Measurements from ENCODE around the gene FUBP1.
"Not testable (repeated sequence)": the region's sequence is repeated elsewhere in the genome, so short reads cannot be mapped to it uniquely, and the experiment has no call there.

FUBP1 gene

GRCh38 chr1:77986810-77987209 is 7.9 kb upstream of the FUBP1 start:
- DNase-seq = no peak

DNA sequence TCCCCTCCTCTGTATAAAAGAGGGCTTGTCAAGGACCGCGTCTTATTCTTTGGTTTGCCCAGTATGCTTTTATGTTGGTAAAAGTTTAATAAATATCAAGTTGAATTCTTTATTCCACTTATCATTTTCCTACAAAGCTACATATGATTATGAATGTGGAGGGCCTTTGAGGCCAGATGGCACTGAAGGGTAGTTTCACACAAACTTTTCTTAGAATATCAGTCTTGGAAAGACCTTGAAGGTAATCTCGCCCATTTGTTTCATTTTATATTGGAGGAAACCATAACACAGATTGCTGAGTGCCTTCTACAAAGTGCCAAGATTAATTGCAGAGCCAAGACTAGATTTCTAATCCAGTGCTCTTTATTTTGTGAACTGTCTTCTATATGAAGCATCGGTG is 5.8 kb upstream of the FUBP1 start:
- no peak for DNase-seq

DNA sequence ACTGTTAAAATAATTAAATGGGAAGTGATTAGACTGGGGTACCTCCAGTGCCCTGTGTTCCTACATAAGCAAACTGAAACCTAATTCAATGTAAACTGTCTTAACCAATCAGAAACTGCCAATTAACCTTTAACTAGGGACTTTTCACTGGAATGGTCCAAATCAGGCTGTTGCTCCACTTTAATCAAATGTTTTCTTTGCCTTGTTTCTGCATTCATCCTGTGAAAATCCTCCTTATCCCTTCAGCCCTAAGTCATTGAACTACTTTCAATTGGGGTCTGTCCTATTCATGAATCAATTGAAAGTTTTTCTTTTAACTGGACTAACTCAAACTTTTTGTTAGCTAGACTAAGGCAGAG is 5.1 kb upstream of the FUBP1 start:
- no peak for DNase-seq

DNA sequence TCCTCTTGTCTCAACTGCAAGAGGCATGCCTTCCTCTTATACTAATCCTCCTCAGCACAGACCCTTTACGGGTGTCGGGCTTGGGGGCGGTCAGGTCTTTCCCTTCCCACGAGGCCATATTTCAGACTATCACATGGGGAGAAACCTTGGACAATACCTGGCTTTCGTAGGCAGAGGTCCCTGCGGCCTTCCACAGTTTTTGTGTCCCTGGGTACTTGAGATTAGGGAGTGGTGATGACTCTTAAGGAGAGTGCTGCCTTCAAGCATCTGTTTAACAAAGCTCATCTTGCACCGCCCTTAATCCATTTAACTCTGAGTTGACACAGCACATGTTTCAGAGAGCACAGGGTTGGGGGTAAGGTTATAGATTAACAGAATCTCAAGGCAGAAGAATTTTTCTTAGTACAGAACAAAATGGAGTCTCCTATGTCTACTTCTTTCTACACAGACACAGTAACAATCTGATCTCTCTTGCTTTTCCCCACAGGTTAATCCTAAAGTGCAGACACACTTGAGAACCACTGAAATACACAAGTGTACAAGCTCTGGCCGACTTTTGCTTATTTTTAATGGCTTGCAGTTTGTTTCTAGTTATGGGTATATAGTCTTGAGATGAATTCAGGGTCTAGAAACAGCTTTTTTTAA is 4.6 kb upstream of the FUBP1 start:
- not testable (repeated sequence) for DNase-seq

DNA sequence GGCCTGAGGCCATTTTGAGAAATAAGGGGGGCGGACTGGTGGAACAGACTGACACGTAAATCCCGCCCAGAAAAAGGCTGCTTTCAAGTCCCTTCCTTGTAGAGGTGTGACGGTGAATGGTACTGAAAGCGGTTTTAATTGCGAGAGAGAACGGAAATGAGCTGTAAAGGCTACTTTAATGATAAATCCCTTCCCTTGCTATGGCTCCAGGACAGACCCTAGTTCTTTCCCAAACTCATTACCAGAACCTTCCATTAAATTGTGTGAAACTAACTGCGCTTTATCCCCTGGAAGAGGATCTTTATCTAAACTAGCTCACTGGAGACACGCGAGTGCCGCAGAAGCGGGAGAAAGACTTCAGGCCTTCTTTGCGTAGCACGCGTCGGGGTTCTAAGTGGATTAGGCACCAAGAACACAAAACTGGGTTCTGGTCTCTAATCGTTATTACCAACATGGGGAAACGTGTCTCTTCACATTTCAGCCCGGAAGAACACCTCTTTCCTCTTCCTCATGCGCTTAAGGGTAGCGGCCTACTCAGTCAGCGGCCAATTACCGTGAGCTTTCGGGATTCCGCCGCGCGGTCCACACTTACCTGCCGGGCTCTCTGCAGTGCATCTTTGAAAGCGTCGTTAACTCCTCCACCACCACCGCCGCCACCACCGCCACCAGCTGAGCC is 441 bp downstream of the FUBP1 start:
- DNase-seq = peak; percentile 71 to 95 (median 88)

DNA sequence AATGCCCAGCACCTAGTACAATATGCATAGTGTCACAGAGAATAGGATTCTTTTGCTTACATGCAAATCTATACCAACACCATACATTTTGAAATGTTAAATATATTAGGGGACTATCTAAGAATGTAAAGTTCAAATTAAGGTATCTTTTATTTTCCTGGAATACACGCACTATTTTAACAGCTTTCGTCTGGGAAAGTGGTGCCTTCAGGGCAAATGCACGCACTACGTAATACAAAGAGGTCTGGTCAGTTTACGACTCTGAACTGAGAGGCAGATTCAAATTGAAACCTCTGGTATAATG is 931 bp downstream of the FUBP1 start:
- no peak for DNase-seq

GRCh38 chr1:77976433-77977076 is 2.3 kb downstream of the FUBP1 start:
- no peak for DNase-seq

GRCh38 chr1:77975907-77976306 is 3.0 kb downstream of the FUBP1 start:
- no peak for DNase-seq

DNA sequence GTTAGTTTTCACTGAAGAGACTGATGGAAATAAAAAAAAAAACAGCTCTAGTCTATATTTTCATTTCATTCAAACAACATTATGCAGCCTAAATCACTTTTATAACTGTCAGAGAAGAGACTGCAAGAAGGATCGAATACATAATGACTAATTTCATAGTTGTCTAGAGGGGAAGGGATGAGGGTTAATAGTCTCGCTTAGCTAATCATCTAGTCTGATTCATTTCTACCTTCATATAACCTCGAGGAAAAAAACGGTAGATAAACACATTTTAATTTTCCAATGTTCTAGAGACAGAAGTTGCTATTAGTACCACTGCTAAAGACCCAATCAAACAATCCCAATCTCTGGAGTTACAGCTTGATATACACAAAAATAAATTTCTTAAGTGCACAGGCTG is 3.5 kb downstream of the FUBP1 start:
- no peak for DNase-seq

- DNase-seq = no peak
Observed at GRCh38 chr1:77972080-77972479, 6.8 kb downstream of the FUBP1 start.

- no peak for DNase-seq
Observed at GRCh38 chr1:77970192-77970591, 8.7 kb downstream of the FUBP1 start.

DNA sequence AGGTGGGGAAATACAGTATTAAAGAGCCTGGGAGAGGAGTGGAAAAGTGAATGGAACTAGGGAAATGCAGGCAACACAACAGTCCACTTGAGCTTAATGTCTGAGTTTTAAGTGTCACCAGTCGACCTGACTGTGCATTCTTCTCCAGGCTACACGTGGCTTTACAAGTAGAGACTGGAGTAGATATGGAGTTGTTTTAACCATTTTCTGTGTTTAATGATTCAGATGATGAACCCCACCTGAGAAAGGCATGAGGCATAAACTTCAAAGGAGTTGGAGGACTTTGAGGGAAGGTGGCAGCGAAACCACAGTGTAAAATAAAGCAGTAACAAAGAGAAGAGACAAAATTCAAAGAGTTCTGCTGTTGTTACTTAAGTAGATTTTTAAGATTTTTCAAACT is 12.6 kb downstream of the FUBP1 start:
- no peak for DNase-seq

GRCh38 chr1:77961392-77961791 is 17.5 kb downstream of the FUBP1 start:
- DNase-seq = no peak

DNA sequence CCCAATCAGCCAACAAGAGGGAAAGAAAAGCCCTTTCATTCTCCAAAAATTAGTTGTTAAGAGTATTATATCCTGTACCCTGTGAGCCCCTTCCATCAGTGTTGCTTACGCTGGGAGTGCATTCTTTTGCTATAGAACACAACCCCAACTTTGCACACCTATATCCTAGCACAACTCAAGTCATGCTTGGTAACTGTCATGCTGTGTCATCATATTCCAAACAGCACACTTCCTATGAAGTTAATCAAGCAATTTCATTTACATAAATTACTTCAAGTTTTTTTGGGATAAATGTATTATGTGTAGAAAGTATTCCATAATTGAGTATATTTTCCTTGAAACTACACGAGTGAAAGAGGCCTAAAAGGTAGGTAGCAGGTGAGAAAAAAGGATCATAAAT is 20.0 kb downstream of the FUBP1 start:
- no peak for DNase-seq

DNA sequence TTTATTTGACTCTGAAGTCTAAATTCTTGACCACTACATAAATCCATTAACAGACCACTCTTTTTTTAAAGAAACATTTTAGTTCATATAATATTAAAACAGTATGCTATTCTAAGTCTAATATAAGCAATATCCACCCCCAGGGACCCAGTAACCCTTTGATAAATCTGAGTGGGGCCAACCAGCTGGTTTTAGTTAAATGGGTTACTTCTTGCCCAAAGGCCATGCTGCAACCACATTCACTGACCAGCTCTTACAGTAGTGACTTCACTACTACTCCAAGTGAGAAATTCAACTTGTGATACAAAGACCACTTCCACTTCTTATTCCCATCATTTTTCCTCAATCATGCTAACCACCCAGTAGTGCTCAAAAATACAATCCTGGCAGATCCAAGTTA is 20.5 kb downstream of the FUBP1 start:
- no peak for DNase-seq

DNA sequence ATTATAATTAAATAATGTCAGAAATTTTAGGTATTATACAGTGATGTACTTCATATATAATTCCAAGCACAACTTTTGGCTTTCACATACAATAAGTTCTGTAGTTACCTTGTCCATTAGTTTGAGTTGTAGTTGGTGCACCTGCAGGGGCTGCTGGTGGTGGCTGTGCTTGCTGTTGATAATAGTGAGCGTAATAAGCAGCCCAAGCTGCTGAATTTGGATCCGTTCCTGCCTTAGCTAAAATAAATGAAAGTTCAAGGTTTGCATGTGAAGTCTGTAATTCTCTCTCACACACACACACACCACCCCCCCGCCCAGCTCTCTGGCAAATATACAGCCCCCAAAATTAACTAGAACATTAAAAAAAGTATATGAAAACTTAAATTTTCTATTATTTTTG is 22.4 kb downstream of the FUBP1 start:
- no peak for DNase-seq

- no peak for DNase-seq
Observed at GRCh38 chr1:77955709-77956108, 23.2 kb downstream of the FUBP1 start.

DNA sequence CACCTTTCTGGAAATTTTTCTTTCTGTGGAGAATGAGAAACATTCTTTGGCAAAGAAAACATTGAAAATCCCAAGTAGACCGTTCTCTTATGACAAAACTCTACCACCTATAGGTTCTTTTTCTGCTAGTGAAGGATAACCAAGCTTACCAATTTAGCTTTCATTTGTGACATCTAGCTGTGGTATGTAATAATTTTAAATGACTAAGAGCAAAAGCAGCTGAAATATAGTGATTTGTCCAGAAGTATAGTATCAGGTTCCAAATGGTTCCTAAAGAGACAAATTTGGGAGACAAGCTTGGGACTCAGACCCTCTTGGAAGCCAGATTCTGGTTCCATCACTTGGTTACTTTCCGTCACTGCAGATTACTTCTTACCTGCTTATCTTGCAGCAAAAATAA is 24.4 kb downstream of the FUBP1 start:
- DNase-seq = no peak

DNA sequence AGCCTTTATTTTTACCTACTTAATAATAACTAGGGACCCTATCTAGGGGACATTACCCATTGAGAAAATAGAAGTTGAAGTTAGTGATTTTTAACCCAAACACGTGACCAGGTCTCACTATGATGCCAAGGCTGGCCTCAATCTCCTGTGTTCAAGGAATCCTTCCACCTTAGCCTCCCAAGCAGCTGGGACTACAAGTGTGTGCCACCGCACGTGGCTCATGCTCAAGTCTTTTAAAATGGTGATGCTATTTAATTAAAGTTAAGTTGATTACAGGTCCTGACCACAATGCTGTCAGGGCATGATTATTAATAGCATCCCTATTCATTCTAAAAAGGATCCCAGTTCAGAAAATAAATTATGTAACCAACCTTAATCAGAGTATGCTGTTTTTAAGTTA is 25.0 kb downstream of the FUBP1 start:
- no peak for DNase-seq

DNA sequence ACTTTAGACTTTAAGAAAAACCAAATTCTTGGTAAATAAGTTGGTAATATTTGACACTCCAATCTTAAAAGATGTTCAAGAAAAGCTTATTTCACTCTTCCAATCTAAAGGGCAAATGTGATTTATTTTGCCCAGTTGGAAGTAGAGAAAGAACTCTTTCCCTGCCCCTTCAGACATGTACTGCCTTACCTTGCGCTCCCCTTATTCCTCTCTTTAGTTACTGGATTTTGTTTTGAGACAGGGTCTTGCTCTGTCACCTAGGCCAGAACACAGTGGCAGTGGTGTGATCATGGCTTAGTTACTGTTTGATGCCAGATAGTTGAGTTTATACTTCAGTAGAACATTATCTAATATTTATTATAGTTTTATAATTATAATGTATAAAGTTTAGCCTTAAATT is 27.5 kb downstream of the FUBP1 start:
- DNase-seq = no peak

GRCh38 chr1:77950873-77951272 is 28.0 kb downstream of the FUBP1 start:
- DNase-seq = no peak

- DNase-seq = peak in 2 of 3 experiments; percentile 9 to 62
Observed at GRCh38 chr1:77948841-77949424, 29.9 kb downstream of the FUBP1 start.

- DNase-seq = no peak
Observed at GRCh38 chr1:77945345-77945744, 33.5 kb downstream of the FUBP1 start.

- DNase-seq = no peak
Observed at GRCh38 chr1:77942400-77943140, 36.3 kb downstream of the FUBP1 start.

All from NCI-H1417 (cell line).